GM21423 (cell line): ENCODE results near the gene C1QTNF1.
"Not testable (repeated sequence)": the region's sequence is repeated elsewhere in the genome, so short reads cannot be mapped to it uniquely, and the experiment has no call there.

Source experiments
- ATAC-seq: cut with Tn5 transposase; IDR thresholded peaks from one replicate; pipeline ENCODE4 v1.9.1; 2021; ENCODE audit warnings: mild to moderate bottlenecking, moderate library complexity; ENCODE audit not compliant: unreplicated experiment

Gene C1QTNF1

GRCh38 chr17:79052131-79052530 is 28.2 kb downstream of the C1QTNF1 start:
- ATAC-seq: no peak

- ATAC-seq: no peak
Observed at GRCh38 chr17:79053251-79053925, 29.4 kb downstream of the C1QTNF1 start.

GRCh38 chr17:79054200-79054960 is 30.4 kb downstream of the C1QTNF1 start:
- ATAC-seq: no peak

GRCh38 chr17:79055197-79055596 is 31.2 kb downstream of the C1QTNF1 start:
- ATAC-seq: no peak

GRCh38 chr17:79057737-79058385 is 33.9 kb downstream of the C1QTNF1 start:
- ATAC-seq: no peak

- no peak for ATAC-seq
Observed at GRCh38 chr17:79062691-79063090, 38.7 kb downstream of the C1QTNF1 start.

- no peak for ATAC-seq
Observed at GRCh38 chr17:79064026-79064425, 40.1 kb downstream of the C1QTNF1 start.

- ATAC-seq: no peak
Observed at GRCh38 chr17:79065105-79065670, 41.2 kb downstream of the C1QTNF1 start.

GRCh38 chr17:79066963-79067362 is 43.0 kb downstream of the C1QTNF1 start:
- no peak for ATAC-seq

- ATAC-seq: no peak
Observed at GRCh38 chr17:79070266-79070880, 46.4 kb downstream of the C1QTNF1 start.

- no peak for ATAC-seq
Observed at GRCh38 chr17:79071161-79071740, 47.3 kb downstream of the C1QTNF1 start.

- ATAC-seq: no peak
Observed at GRCh38 chr17:79072544-79072943, 48.6 kb downstream of the C1QTNF1 start.

GRCh38 chr17:79073016-79073705 is 49.2 kb downstream of the C1QTNF1 start:
- ATAC-seq: no peak

GRCh38 chr17:79073706-79074088 is 49.7 kb downstream of the C1QTNF1 start:
- ATAC-seq: no peak

GRCh38 chr17:79074121-79074648 is 50.2 kb downstream of the C1QTNF1 start:
- ATAC-seq: not testable (repeated sequence)

GRCh38 chr17:79074649-79075445 is 50.9 kb downstream of the C1QTNF1 start, which contains the start of gene ENGASE:
Gene ENGASE (plus strand): TSS chr17:79074824. CDS start chr17:79074945, 121 bp downstream.
- peak; percentile 89 for ATAC-seq

GRCh38 chr17:79075446-79075750 is 51.4 kb downstream of the C1QTNF1 start:
- ATAC-seq: peak; percentile 5

- ATAC-seq: no peak
Observed at GRCh38 chr17:79075861-79076406, 52.0 kb downstream of the C1QTNF1 start.

GRCh38 chr17:79077587-79077986 is 53.6 kb downstream of the C1QTNF1 start:
- no peak for ATAC-seq
